Stomach (tissue), 4 donors: ENCODE measurements around the gene RBM47.

Source experiments
- CTCF ChIP-seq, 7 experiments: fragments of 450-650 bp in 4 of 7; fragments of 200-600 bp in 3 of 7; sonication (generic) in 3 of 7; IDR thresholded peaks; one replicate each; pipeline ENCODE4 v1.5.1; 2016 to 2019; ENCODE audit warnings: antibody characterized with exemption in 7 of 7, control low read depth in 2 of 7, mild to moderate bottlenecking in 1 of 7
- POLR2A ChIP-seq, 4 donors: fragments of 450-650 bp; IDR thresholded peaks; one replicate each; pipeline ENCODE4 v1.6.1; 2016; ENCODE audit warnings: antibody characterized with exemption in 4 of 4, control low read depth in 2 of 4, mild to moderate bottlenecking in 1 of 4, moderate library complexity in 1 of 4

- TF ChIP-seq CTCF (IDR thresholded peaks at IDR 0.05) (no peak), POLR2A (IDR thresholded peaks at IDR 0.05) (no peak)
Observed at GRCh38 chr4:40484346-40485090, 145.1 kb downstream of the RBM47 start.
